Keratinocyte (primary cell): ENCODE data around the gene CCDC107. TPM values are rescaled to one million over a fixed set of nuclear protein-coding genes. Genes with fewer than 3 reads are reported as not detected.
"Not testable (repeated sequence)": the region's sequence is repeated elsewhere in the genome, so short reads cannot be mapped to it uniquely, and the experiment has no call there.

Source experiments
- DNase-seq: peaks from one replicate; pipeline ENCODE4 v3.0.0-alpha.2; 2011; ENCODE audit warnings: low read depth, missing footprints, low spot score
- FAIRE-seq: peaks from 2 replicates; lab custom pipeline; 2011; peaks lifted over from hg19 to GRCh38; lab: Jason Lieb, UNC
- H2AFZ ChIP-seq: 2 replicates; pipeline ENCODE4 v1.6.0; 2012; ENCODE audit warnings: low read length, control low read depth, inconsistent platforms; ENCODE audit not compliant: control insufficient read depth
- H3K27ac ChIP-seq: 2 replicates; pipeline ENCODE4 v1.5.1; 2011; ENCODE audit warnings: low read length; ENCODE audit not compliant: control insufficient read depth, insufficient read depth
- H3K27me3 ChIP-seq: 3 replicates; pipeline ENCODE4 v1.6.0; 2011; ENCODE audit warnings: low read length; ENCODE audit not compliant: control insufficient read depth, insufficient read depth; ENCODE audit errors: extremely low read depth
- H3K36me3 ChIP-seq, 2 experiments: 2 replicates in 1 of 2; 3 replicates in 1 of 2; pipeline ENCODE4 v1.5.1; 2011; ENCODE audit warnings: low read length in 2 of 2, mild to moderate bottlenecking in 1 of 2; ENCODE audit not compliant: control insufficient read depth in 2 of 2, insufficient read depth in 2 of 2; ENCODE audit errors: extremely low read depth in 1 of 2
- H3K4me1 ChIP-seq: 3 replicates; pipeline ENCODE4 v1.5.1; 2011; ENCODE audit warnings: low read length; ENCODE audit not compliant: control insufficient read depth, insufficient read depth; ENCODE audit errors: extremely low read depth
- H3K4me2 ChIP-seq: 3 replicates; pipeline ENCODE4 v1.6.0; 2011; ENCODE audit warnings: low read depth, low read length; ENCODE audit not compliant: control insufficient read depth, insufficient read depth; ENCODE audit errors: extremely low read depth
- H3K4me3 ChIP-seq, 3 experiments: fragments of 200-600 bp in 1 of 3; sonication (generic) in 1 of 3; 2 replicates in 2 of 3; 3 replicates in 1 of 3; pipeline ENCODE4 v1.5.1; 2011 to 2016; ENCODE audit warnings: low read length in 3 of 3, mild to moderate bottlenecking in 3 of 3, control low read depth in 2 of 3, inconsistent platforms in 1 of 3, low read depth in 1 of 3, mixed read lengths in 1 of 3, mixed run types in 1 of 3, moderate library complexity in 1 of 3; ENCODE audit not compliant: control insufficient read depth in 2 of 3, insufficient read depth in 2 of 3; ENCODE audit errors: extremely low read depth in 1 of 3
- H3K79me2 ChIP-seq: 2 replicates; pipeline ENCODE4 v1.6.0; 2012; ENCODE audit warnings: low read length; ENCODE audit not compliant: control insufficient read depth, insufficient read depth
- H3K9ac ChIP-seq: 3 replicates; pipeline ENCODE4 v1.6.0; 2011; ENCODE audit warnings: low read length; ENCODE audit not compliant: control insufficient read depth, insufficient read depth; ENCODE audit errors: extremely low read depth
- H3K9me1 ChIP-seq: 3 replicates; pipeline ENCODE4 v1.6.0; 2011; ENCODE audit warnings: low read length; ENCODE audit not compliant: control insufficient read depth, insufficient read depth; ENCODE audit errors: extremely low read depth
- H3K9me3 ChIP-seq: 2 replicates; pipeline ENCODE4 v1.5.1; 2012; ENCODE audit warnings: low read depth, low read length; ENCODE audit not compliant: control insufficient read depth
- H4K20me1 ChIP-seq: 3 replicates; pipeline ENCODE4 v1.6.0; 2011; ENCODE audit warnings: low read length; ENCODE audit not compliant: control insufficient read depth, insufficient read depth; ENCODE audit errors: extremely low read depth
- dilution Hi-C: fragments of 300-500 bp; cut with MboI; formaldehyde crosslinking; loops from one replicate; pipeline ENCODE4 v1.7.0; 2020; ENCODE audit warnings: low sequenced_read_pairs; ENCODE audit not compliant: extremely low pct_ligation_motif_present
- polyA plus RNA-seq, 5 experiments: library from polyadenylated mRNA; depleted of rRNA in 3 of 5; stranded (reverse) in 3 of 5; stranded (forward) in 1 of 5; unstranded in 1 of 5; fragments of >200 nt; gene quantifications; 1 replicate in 1 of 5; 2 replicates in 3 of 5; 3 replicates in 1 of 5; pipeline versions ENCODE4 v1.2.1 to v1.2.3, GENCODE V29; 2011 to 2012; ENCODE audit warnings: missing spikeins in 2 of 5, low read depth in 1 of 5, low replicate concordance in 1 of 5

The CCDC107 gene
- polyA plus RNA-seq, 1 donor (not counting 4 experiments of a cell fraction or from before 2014, with no cell fraction given), result 10.5 TPM

GRCh38 chr9:35637427-35637955, 20.6 kb upstream of the CCDC107 start:
- FAIRE-seq, result not testable (repeated sequence)

GRCh38 chr9:35638751-35639150, 19.3 kb upstream of the CCDC107 start:
- DNase-seq, H3K27me3 ChIP-seq, H4K20me1 ChIP-seq, H3K36me3 ChIP-seq, H3K4me1 ChIP-seq, H3K9ac ChIP-seq, H3K9me3 ChIP-seq, H3K4me2 ChIP-seq, H3K27ac ChIP-seq, H2AFZ ChIP-seq, H3K79me2 ChIP-seq, H3K4me3 ChIP-seq, dilution Hi-C loops, H3K9me1 ChIP-seq, FAIRE-seq: not testable (repeated sequence)

More at GRCh38 chr9:35637427-35637955, 20.6 kb upstream of the CCDC107 start:
- DNase-seq, H2AFZ ChIP-seq, H4K20me1 ChIP-seq, H3K9me3 ChIP-seq, H3K27me3 ChIP-seq, H3K4me1 ChIP-seq, H3K27ac ChIP-seq, H3K9me1 ChIP-seq, H3K79me2 ChIP-seq, H3K4me3 ChIP-seq, dilution Hi-C loops, H3K4me2 ChIP-seq, H3K9ac ChIP-seq, H3K36me3 ChIP-seq: not testable (repeated sequence)

GRCh38 chr9:35639225-35639624, 18.9 kb upstream of the CCDC107 start:
- H3K9ac ChIP-seq, H3K4me3 ChIP-seq, FAIRE-seq, H2AFZ ChIP-seq, H3K9me1 ChIP-seq, H3K79me2 ChIP-seq, H3K27ac ChIP-seq, H3K9me3 ChIP-seq, H3K4me2 ChIP-seq, H3K36me3 ChIP-seq, dilution Hi-C loops, DNase-seq, H3K4me1 ChIP-seq, H4K20me1 ChIP-seq, H3K27me3 ChIP-seq: not testable (repeated sequence)
